OCI-LY1 (cell line): ENCODE results near the gene IL21R.

Experiments used
- H2AFZ ChIP-seq: fragments of 200-600 bp; sonication (generic), shearing (Covaris generic); 2 replicates; pipeline ENCODE4 v1.6.0; 2014; ENCODE audit warnings: antibody characterized with exemption, mild to moderate bottlenecking, low read length
- H3F3A ChIP-seq: fragments of 200-600 bp; sonication (generic), shearing (Covaris generic); 2 replicates; pipeline ENCODE4 v1.6.0; 2014; ENCODE audit warnings: mild to moderate bottlenecking, antibody characterized with exemption, low read length, moderate library complexity; ENCODE audit not compliant: insufficient read depth
- H3K27ac ChIP-seq: fragments of 200-600 bp; sonication (generic); 2 replicates; pipeline ENCODE4 v1.5.1; 2014; ENCODE audit warnings: low read length, mixed run types, mild to moderate bottlenecking, low read depth; ENCODE audit not compliant: poor library complexity, severe bottlenecking
- H3K27me3 ChIP-seq: fragments of 200-600 bp; sonication (generic); 2 replicates; pipeline ENCODE4 v1.6.0; 2014; ENCODE audit warnings: antibody characterized with exemption, mild to moderate bottlenecking, low read length, moderate library complexity; ENCODE audit not compliant: insufficient read depth
- H3K36me3 ChIP-seq: fragments of 200-600 bp; sonication (generic); 2 replicates; pipeline ENCODE4 v1.6.1; 2014; ENCODE audit warnings: mild to moderate bottlenecking, antibody characterized with exemption, low read length, moderate library complexity, mixed read lengths; ENCODE audit not compliant: insufficient read depth
- H3K4me1 ChIP-seq: fragments of 200-600 bp; sonication (generic); 2 replicates; pipeline ENCODE4 v1.5.1; 2014; ENCODE audit warnings: mild to moderate bottlenecking, low read length, moderate library complexity; ENCODE audit not compliant: insufficient read depth, severe bottlenecking
- H3K4me2 ChIP-seq: fragments of 200-600 bp; sonication (generic), shearing (Covaris generic); 2 replicates; pipeline ENCODE4 v1.6.1; 2014; ENCODE audit warnings: low read length
- H3K4me3 ChIP-seq: fragments of 200-600 bp; sonication (generic); 2 replicates; pipeline ENCODE4 v1.5.1; 2014; ENCODE audit warnings: low read length, low read depth, mild to moderate bottlenecking, mixed read lengths; ENCODE audit not compliant: poor library complexity, severe bottlenecking
- H3K79me2 ChIP-seq: fragments of 200-600 bp; shearing (Covaris generic); 2 replicates; pipeline ENCODE4 v1.6.1; 2016; ENCODE audit warnings: mixed run types, low read length, mixed read lengths; ENCODE audit not compliant: insufficient read depth
- H3K9ac ChIP-seq: fragments of 200-600 bp; sonication (generic), shearing (Covaris generic); 2 replicates; pipeline ENCODE4 v1.6.1; 2014; ENCODE audit warnings: mild to moderate bottlenecking, low read length, mixed read lengths
- H3K9me2 ChIP-seq: fragments of 200-600 bp; sonication (generic), shearing (Covaris generic); 2 replicates; pipeline ENCODE4 v1.6.1; 2014; ENCODE audit warnings: low read depth, mild to moderate bottlenecking, low read length, mixed read lengths
- H3K9me3 ChIP-seq: fragments of 200-600 bp; shearing (Covaris generic); 2 replicates; pipeline ENCODE4 v1.6.1; 2014; ENCODE audit warnings: low read length, mixed read lengths
- H4K20me1 ChIP-seq: fragments of 200-600 bp; sonication (generic), shearing (Covaris generic); 2 replicates; pipeline ENCODE4 v1.6.0; 2016; ENCODE audit warnings: mild to moderate bottlenecking, low read length; ENCODE audit not compliant: insufficient read depth
- EZH2 ChIP-seq: fragments of 200-600 bp; sonication (generic), shearing (Covaris generic); IDR thresholded peaks from 2 replicates; pipeline ENCODE4 v1.8.0; 2017; ENCODE audit warnings: borderline replicate concordance, mixed run types, mild to moderate bottlenecking, antibody characterized with exemption, low read length, moderate library complexity, mixed read lengths
- TF ChIP-seq, protein P1 (sequence below): fragments of 200-600 bp; sonication (generic), shearing (Covaris generic); IDR thresholded peaks from 2 replicates; pipeline ENCODE4 v1.5.1; 2017; ENCODE audit warnings: mild to moderate bottlenecking, antibody characterized with exemption, low read length, moderate library complexity, mixed read lengths

The IL21R gene

DNA sequence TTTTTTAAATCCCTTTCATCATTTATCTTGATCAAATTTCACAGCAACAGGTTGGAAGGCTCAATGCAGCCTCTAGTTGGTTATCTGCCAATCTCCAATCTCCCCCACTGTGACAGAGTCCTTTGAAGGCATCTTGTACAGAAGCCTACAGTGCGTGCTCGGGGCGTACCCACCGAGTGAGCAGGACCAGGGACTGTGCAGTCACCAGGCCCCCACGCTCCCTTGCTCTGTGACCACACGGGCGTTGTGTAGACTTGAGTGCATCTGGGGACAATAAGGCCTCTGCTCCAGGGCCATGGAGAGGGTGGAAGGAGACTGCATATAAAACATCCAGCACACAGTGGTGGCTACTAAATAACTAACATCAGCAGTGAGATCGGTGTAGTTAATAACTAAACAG, 84.4 kb downstream of the IL21R start:
- H3K27me3 ChIP-seq: no peaks in the 10 kb centered on the region
- no peaks in the 10 kb centered on the region for H3K79me2 ChIP-seq
- H2AFZ ChIP-seq: no peak overlapping the region
- H3K27ac ChIP-seq: no peak overlapping the region
- H3F3A ChIP-seq: no peaks in the 10 kb centered on the region
- H3K4me3 ChIP-seq: no peak overlapping the region
- H3K36me3 ChIP-seq: peaks cover 95% of the 10 kb centered on the region
- no peak overlapping the region for H3K4me2 ChIP-seq
- H3K9me3 ChIP-seq: no peaks in the 10 kb centered on the region
- no peaks in the 10 kb centered on the region for H3K4me1 ChIP-seq
- TF ChIP-seq EZH2: no peak
- TF ChIP-seq, protein P1, sequence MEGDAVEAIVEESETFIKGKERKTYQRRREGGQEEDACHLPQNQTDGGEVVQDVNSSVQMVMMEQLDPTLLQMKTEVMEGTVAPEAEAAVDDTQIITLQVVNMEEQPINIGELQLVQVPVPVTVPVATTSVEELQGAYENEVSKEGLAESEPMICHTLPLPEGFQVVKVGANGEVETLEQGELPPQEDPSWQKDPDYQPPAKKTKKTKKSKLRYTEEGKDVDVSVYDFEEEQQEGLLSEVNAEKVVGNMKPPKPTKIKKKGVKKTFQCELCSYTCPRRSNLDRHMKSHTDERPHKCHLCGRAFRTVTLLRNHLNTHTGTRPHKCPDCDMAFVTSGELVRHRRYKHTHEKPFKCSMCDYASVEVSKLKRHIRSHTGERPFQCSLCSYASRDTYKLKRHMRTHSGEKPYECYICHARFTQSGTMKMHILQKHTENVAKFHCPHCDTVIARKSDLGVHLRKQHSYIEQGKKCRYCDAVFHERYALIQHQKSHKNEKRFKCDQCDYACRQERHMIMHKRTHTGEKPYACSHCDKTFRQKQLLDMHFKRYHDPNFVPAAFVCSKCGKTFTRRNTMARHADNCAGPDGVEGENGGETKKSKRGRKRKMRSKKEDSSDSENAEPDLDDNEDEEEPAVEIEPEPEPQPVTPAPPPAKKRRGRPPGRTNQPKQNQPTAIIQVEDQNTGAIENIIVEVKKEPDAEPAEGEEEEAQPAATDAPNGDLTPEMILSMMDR: no peak
- H4K20me1 ChIP-seq: no peaks in the 10 kb centered on the region
- H3K9me2 ChIP-seq: no peaks in the 10 kb centered on the region
- no peak overlapping the region for H3K9ac ChIP-seq

DNA sequence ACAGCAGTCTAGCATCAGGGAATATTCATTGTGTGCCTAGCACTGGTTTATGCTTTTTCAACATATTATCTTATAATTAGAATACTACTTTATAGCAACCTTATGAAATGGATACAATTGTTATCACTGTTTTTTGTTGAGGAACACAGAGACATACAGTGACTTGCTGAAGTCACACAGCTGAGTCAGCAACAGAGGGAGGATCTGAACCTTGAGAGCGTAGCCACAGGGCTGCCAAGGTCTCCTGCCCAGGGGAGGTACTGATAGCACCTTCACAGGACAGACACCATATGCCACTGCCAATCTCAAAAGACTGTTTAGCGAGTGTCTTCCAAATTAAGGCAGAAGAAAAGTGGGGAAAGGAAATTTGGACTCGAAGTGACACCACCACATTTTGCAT, 84.8 kb downstream of the IL21R start:
- H3K9me3 ChIP-seq: no peaks in the 10 kb centered on the region
- no peaks in the 10 kb centered on the region for H3K79me2 ChIP-seq
- H4K20me1 ChIP-seq: no peaks in the 10 kb centered on the region
- no peaks in the 10 kb centered on the region for H3K27me3 ChIP-seq
- H3F3A ChIP-seq: no peaks in the 10 kb centered on the region
- no peak for TF ChIP-seq EZH2
- TF ChIP-seq, protein P1: no peak
- H3K4me2 ChIP-seq: no peak overlapping the region
- no peaks in the 10 kb centered on the region for H3K9me2 ChIP-seq
- no peak overlapping the region for H3K4me3 ChIP-seq
- no peak overlapping the region for H3K9ac ChIP-seq
- H3K4me1 ChIP-seq: no peaks in the 10 kb centered on the region
- peaks cover 96% of the 10 kb centered on the region for H3K36me3 ChIP-seq
- H3K27ac ChIP-seq: no peak overlapping the region
- no peak overlapping the region for H2AFZ ChIP-seq

DNA sequence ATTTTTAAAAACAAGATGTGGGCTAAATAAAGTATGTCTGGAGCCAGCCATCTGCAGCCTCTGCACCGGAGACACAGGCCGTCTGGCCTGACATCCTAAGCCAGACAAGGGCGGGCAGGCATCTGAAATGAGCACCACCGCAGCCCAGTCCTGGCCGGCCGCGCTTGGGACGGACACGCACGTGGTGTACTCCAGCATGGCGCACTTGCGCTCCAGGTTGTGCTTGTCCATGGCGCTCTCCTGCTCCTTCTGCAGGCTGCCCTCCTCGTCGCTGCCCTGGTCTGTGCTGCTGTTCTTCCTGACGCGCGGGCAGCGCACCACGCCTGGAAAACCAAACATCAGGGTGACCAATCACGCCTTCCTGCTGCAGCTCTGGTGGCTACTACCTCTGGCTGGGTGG, 87.4 kb downstream of the IL21R start:
- Histone ChIP-seq H3K27me3 (no peaks in the 10 kb centered on the region), H3K36me3 (peaks cover 86% of the 10 kb centered on the region), H3K9me2 (no peaks in the 10 kb centered on the region)

More for the DNA sequence above, 87.4 kb downstream of the IL21R start:
- H3K79me2 ChIP-seq: no peaks in the 10 kb centered on the region
- no peak overlapping the region for H3K9ac ChIP-seq
- TF ChIP-seq EZH2: no peak
- TF ChIP-seq, protein P1: no peak
- H3K4me1 ChIP-seq: no peaks in the 10 kb centered on the region
- no peaks in the 10 kb centered on the region for H4K20me1 ChIP-seq
- H3K27ac ChIP-seq: no peak overlapping the region
- H3K9me3 ChIP-seq: no peaks in the 10 kb centered on the region
- H3F3A ChIP-seq: no peaks in the 10 kb centered on the region
- no peak overlapping the region for H3K4me2 ChIP-seq
- no peak overlapping the region for H3K4me3 ChIP-seq
- H2AFZ ChIP-seq: no peak overlapping the region
